K562 (cell line): ENCODE measurements around the gene TBC1D1. TPM values are rescaled to one million over a fixed set of nuclear protein-coding genes. Genes with fewer than 3 reads are reported as not detected.

Experiments used
- ATAC-seq: fragments of 200-7000 bp; cut with Tn5 transposase; 3 replicates; pipeline ENCODE4 v1.9.1; 2020; ENCODE audit warnings: moderate library complexity
- BruUV-seq: library from RNA; stranded (reverse); fragments of 400-500 nt; replicated peaks from 2 replicates; lab custom pipeline; 2021; lab: Mats Ljungman, UMichigan
- CTCF ChIA-PET: fragments of 300-600 bp; formaldehyde crosslinking; extraction: SDS; loops from one replicate; lab custom pipeline; 2021; ENCODE audit warnings: low intra/inter-chr PET ratio; lab: Yijun Ruan, JAX
- POLR2A ChIA-PET: fragments of 300-600, 350-650 bp; sonication (Branson Sonifier 250); formaldehyde crosslinking; extraction: SDS; loops from one replicate; lab custom pipeline; 2021; ENCODE audit warnings: antibody characterized with exemption, inconsistent platforms; lab: Yijun Ruan, JAX
- DNase-seq, 4 experiments: peaks; one replicate each; pipeline versions ENCODE4 v3.0.0 to v3.0.0-alpha.2; 2011 to 2018; ENCODE audit warnings: low spot score in 3 of 4, mixed read lengths in 3 of 4; ENCODE audit errors: extremely low read depth in 1 of 4
- FAIRE-seq: peaks from 2 replicates; lab custom pipeline; 2011; peaks lifted over from hg19 to GRCh38; lab: Jason Lieb, UNC
- H2AFZ ChIP-seq: 2 replicates; pipeline ENCODE4 v1.6.0; 2011; ENCODE audit warnings: low read depth, low read length, control low read depth, inconsistent platforms
- H3K27ac ChIP-seq: fragments of 200-600 bp; 3 replicates; pipeline ENCODE4 v1.8.0; 2011; ENCODE audit warnings: low read depth, mild to moderate bottlenecking, control low read depth, inconsistent platforms, low read length, moderate library complexity, mixed read lengths; ENCODE audit errors: extremely low read depth
- H3K27me3 ChIP-seq, 2 experiments: fragments of 300-600 bp in 1 of 2; 2 replicates in 1 of 2; 3 replicates in 1 of 2; pipeline versions ENCODE4 v1.6.0 to v1.8.0; 2011; ENCODE audit warnings: inconsistent platforms in 2 of 2, low read length in 2 of 2, mild to moderate bottlenecking in 1 of 2, mixed read lengths in 1 of 2, moderate library complexity in 1 of 2; ENCODE audit not compliant: control insufficient read depth in 2 of 2, insufficient read depth in 2 of 2
- H3K36me3 ChIP-seq: fragments of 300-600 bp; 3 replicates; pipeline ENCODE4 v1.8.0; 2011; ENCODE audit warnings: mild to moderate bottlenecking, low read length, inconsistent platforms; ENCODE audit not compliant: control insufficient read depth, insufficient read depth
- H3K4me1 ChIP-seq, 2 experiments: fragments of 200-600 bp in 1 of 2; replicated peaks in 1 of 2; 2 replicates in 1 of 2; 3 replicates in 1 of 2; pipeline versions ENCODE4 v1.5.1 to v1.8.0; 2011; ENCODE audit warnings: inconsistent platforms in 2 of 2, low read length in 2 of 2, mild to moderate bottlenecking in 1 of 2, mixed read lengths in 1 of 2, moderate library complexity in 1 of 2; ENCODE audit not compliant: control insufficient read depth in 2 of 2, insufficient read depth in 2 of 2
- H3K4me2 ChIP-seq: 2 replicates; pipeline ENCODE4 v1.6.1; 2011; ENCODE audit warnings: low read length, control low read depth, inconsistent platforms, mixed read lengths; ENCODE audit not compliant: insufficient read depth
- H3K4me3 ChIP-seq: fragments of 200-600 bp; sonication (generic), shearing (Covaris generic); 2 replicates; pipeline ENCODE4 v1.5.1; 2016; ENCODE audit warnings: control low read depth, inconsistent platforms
- H3K79me2 ChIP-seq: fragments of 200-600 bp; 3 replicates; pipeline ENCODE4 v1.8.0; 2011; ENCODE audit warnings: low read length, inconsistent platforms; ENCODE audit not compliant: control insufficient read depth, insufficient read depth
- H3K9ac ChIP-seq, 2 experiments: 2 replicates each; pipeline versions ENCODE4 v1.6.0 to v1.6.1; 2011; ENCODE audit warnings: low read depth in 2 of 2, low read length in 2 of 2, control low read depth in 1 of 2, inconsistent platforms in 1 of 2, mild to moderate bottlenecking in 1 of 2, mixed read lengths in 1 of 2; ENCODE audit not compliant: insufficient read depth in 1 of 2
- H3K9me1 ChIP-seq: one replicate; pipeline ENCODE4 v1.6.0; 2011; ENCODE audit warnings: inconsistent platforms, mild to moderate bottlenecking, low read length, moderate library complexity; ENCODE audit not compliant: control insufficient read depth, insufficient read depth
- H3K9me3 ChIP-seq: replicated peaks from 2 replicates; pipeline ENCODE4 v1.5.1; 2011; ENCODE audit warnings: low read depth, low read length, inconsistent platforms; ENCODE audit not compliant: control insufficient read depth, insufficient read depth
- H4K20me1 ChIP-seq: replicated peaks from 2 replicates; pipeline ENCODE4 v1.6.1; 2011; ENCODE audit warnings: low read length, inconsistent platforms, mixed read lengths; ENCODE audit not compliant: control insufficient read depth, insufficient read depth
- HNRNPH1 ChIP-seq: fragments of 200-400 bp; formaldehyde crosslinking; optimal IDR thresholded peaks from 2 replicates; pipeline ENCODE3; 2017; ENCODE audit warnings: low read depth, mild to moderate bottlenecking, low read length, moderate library complexity
- RAD21 ChIP-seq, 2 experiments: fragments of 250-450 bp in 1 of 2; fragments of 450-650 bp in 1 of 2; sonication (Bioruptor Pico) in 1 of 2; formaldehyde crosslinking in 1 of 2; IDR thresholded peaks in 1 of 2; conservative IDR thresholded peaks in 1 of 2; 2 replicates each; pipeline versions ENCODE4 v1.4.0 to v1.8.0; 2020 to 2022; ENCODE audit warnings: mild to moderate bottlenecking in 2 of 2, moderate library complexity in 1 of 2
- SIX5 ChIP-seq, 2 experiments: IDR thresholded peaks; 2 replicates each; pipeline ENCODE4 v1.6.1; 2011; ENCODE audit warnings: low read length in 2 of 2, borderline replicate concordance in 1 of 2, low read depth in 1 of 2, mild to moderate bottlenecking in 1 of 2, moderate library complexity in 1 of 2; ENCODE audit not compliant: insufficient read depth in 1 of 2
- ZNF398 ChIP-seq: fragments of 250-450 bp; sonication (Bioruptor Pico); IDR thresholded peaks from 2 replicates; pipeline ENCODE4 v1.8.0; 2021; ENCODE audit warnings: moderate library complexity, mild to moderate bottlenecking, inconsistent platforms
- ZNF655 ChIP-seq: fragments of 250-450 bp; sonication (Bioruptor Pico); IDR thresholded peaks from 2 replicates; pipeline ENCODE4 v1.5.0; 2021
- WGBS: fragments of 100-300 bp; shearing (Covaris generic); methylation state at CpG from one replicate; pipeline ENCODE4 v1.1.6; 2016; ENCODE audit warnings: low coverage, mixed read lengths; ENCODE audit not compliant: insufficient coverage; ENCODE audit errors: missing lambda C conversion rate; 5-methylcytosine and 5-hydroxymethylcytosine counted together
- in situ Hi-C: fragments of 300-500 bp; cut with MboI; formaldehyde crosslinking; loops from 4 replicates; pipeline ENCODE4 v1.15.0; 2018; ENCODE audit warnings: inconsistent platforms, mixed read lengths
- intact Hi-C: fragments of 100-400 bp; cut with micrococcal nuclease; formaldehyde crosslinking; loops from 2 replicates; pipeline ENCODE4 v1.14.2; 2022
- polyA plus RNA-seq, 8 experiments: library from polyadenylated mRNA; depleted of rRNA in 4 of 8; stranded (reverse) in 5 of 8; unstranded in 3 of 8; fragments of >200 nt; fragmentation: Nextera tagmentation in 2 of 8; fragmentation: Illumina TruSeq in 1 of 8; extraction: Ambion mirVana in 2 of 8; extraction: Trizol in 1 of 8; gene quantifications; 2 replicates each; pipeline versions ENCODE4 v1.2.1 to v1.2.3, GENCODE V29; 2011 to 2014; ENCODE audit warnings: inconsistent platforms in 1 of 8, missing spikeins in 1 of 8
- total RNA-seq, 7 experiments: library from RNA; depleted of rRNA in 6 of 7; stranded (reverse); fragments of >200 nt in 6 of 7; fragmentation: Illumina TruSeq in 2 of 7; extraction: Trizol in 2 of 7; gene quantifications; 2 replicates each; pipeline versions ENCODE4 v1.2.1 to v1.2.3, GENCODE V29; 2011 to 2021; ENCODE audit warnings: low replicate concordance in 1 of 7
- TF ChIP-seq, protein P1 (sequence below), 2 experiments: fragments of 450-650 bp; formaldehyde crosslinking in 1 of 2; IDR thresholded peaks; 2 replicates each; pipeline versions ENCODE4 v1.4.0 to v1.6.1; 2014 to 2020; ENCODE audit warnings: mild to moderate bottlenecking in 2 of 2, borderline replicate concordance in 1 of 2, low read depth in 1 of 2

Gene TBC1D1
- total and polyA plus RNA-seq, 9 of the 15 experiments (the other 6 are each of a cell fraction or from before 2014, with no cell fraction given) = 0.59 to 14.2 (median 8.8) TPM

DNA sequence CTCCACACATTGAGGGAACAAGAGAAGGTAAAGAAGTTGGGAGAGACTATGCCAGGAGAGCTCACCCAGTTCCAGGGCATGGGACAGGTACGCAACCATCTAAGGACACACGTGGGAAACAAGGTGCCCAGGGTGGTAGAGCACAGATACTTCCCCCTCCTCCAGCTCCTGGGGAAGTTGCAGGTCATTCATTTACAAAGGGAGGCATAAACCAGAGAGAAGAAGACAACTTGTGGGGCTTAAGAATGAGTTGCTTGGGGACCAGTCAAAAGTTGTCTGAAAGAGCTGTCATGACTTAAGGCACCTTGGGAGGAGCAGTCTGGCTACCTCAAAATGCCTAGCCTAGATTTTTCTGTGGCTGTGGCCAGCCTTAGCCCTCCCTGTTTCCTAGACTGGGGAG is 255.5 kb downstream of the TBC1D1 start:
- in situ Hi-C loops (no loop called here), intact Hi-C loops (no loop called here)
- no peak for DNase-seq
- no peak for TF ChIP-seq ZNF398
- no peak for TF ChIP-seq HNRNPH1
- TF ChIP-seq ZNF655 (CRISPR knock-in tag) = no peak
- no peak for TF ChIP-seq SIX5 (IDR thresholded peaks at IDR 0.05; ENCODE audit: borderline replicate concordance in 1 of 2, insufficient read depth in 1 of 2, low read depth in 1 of 2, low read length in 2 of 2)
- TF ChIP-seq, protein P1, sequence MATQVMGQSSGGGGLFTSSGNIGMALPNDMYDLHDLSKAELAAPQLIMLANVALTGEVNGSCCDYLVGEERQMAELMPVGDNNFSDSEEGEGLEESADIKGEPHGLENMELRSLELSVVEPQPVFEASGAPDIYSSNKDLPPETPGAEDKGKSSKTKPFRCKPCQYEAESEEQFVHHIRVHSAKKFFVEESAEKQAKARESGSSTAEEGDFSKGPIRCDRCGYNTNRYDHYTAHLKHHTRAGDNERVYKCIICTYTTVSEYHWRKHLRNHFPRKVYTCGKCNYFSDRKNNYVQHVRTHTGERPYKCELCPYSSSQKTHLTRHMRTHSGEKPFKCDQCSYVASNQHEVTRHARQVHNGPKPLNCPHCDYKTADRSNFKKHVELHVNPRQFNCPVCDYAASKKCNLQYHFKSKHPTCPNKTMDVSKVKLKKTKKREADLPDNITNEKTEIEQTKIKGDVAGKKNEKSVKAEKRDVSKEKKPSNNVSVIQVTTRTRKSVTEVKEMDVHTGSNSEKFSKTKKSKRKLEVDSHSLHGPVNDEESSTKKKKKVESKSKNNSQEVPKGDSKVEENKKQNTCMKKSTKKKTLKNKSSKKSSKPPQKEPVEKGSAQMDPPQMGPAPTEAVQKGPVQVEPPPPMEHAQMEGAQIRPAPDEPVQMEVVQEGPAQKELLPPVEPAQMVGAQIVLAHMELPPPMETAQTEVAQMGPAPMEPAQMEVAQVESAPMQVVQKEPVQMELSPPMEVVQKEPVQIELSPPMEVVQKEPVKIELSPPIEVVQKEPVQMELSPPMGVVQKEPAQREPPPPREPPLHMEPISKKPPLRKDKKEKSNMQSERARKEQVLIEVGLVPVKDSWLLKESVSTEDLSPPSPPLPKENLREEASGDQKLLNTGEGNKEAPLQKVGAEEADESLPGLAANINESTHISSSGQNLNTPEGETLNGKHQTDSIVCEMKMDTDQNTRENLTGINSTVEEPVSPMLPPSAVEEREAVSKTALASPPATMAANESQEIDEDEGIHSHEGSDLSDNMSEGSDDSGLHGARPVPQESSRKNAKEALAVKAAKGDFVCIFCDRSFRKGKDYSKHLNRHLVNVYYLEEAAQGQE (IDR thresholded peaks at IDR 0.05; ENCODE audit: borderline replicate concordance) = no peak
- TF ChIP-seq, protein P1 (CRISPR knock-in tag; IDR thresholded peaks at IDR 0.05; ENCODE audit: low read depth) = no peak
- TF ChIP-seq RAD21 (CRISPR knock-in tag; conservative IDR thresholded peaks at IDR 0.05 in 1 of 2, IDR thresholded peaks at IDR 0.05 in 1 of 2) = no peak

More for the DNA sequence above, 255.5 kb downstream of the TBC1D1 start:
- ATAC-seq (no peak), FAIRE-seq (no peak)
- Histone ChIP-seq H3K79me2 (no peaks in the 10 kb centered on the region), H3K4me1 (no peaks in the 10 kb centered on the region), H3K9ac (no peak overlapping the region), H3K9me3 (no peaks in the 10 kb centered on the region), H3K4me3 (no peak overlapping the region), H3K4me2 (no peak overlapping the region), H3K36me3 (no peaks in the 10 kb centered on the region), H2AFZ (no peak overlapping the region), H3K27me3 (peaks cover 19 to 20% of the 10 kb centered on the region in 2 experiments; a peak in 4 of 5 replicates), H3K9me1 (no peaks in the 10 kb centered on the region), H4K20me1 (no peaks in the 10 kb centered on the region), H3K27ac (no peak overlapping the region)
- ChIA-PET CTCF (no interaction called here), POLR2A (no interaction called here)
- BruUV-seq = no TSS peak
- WGBS = 0% methylated on average over 2 of the region's 2 CpGs
